ENCODE measurements around the gene AHI1.

Gene AHI1

DNA sequence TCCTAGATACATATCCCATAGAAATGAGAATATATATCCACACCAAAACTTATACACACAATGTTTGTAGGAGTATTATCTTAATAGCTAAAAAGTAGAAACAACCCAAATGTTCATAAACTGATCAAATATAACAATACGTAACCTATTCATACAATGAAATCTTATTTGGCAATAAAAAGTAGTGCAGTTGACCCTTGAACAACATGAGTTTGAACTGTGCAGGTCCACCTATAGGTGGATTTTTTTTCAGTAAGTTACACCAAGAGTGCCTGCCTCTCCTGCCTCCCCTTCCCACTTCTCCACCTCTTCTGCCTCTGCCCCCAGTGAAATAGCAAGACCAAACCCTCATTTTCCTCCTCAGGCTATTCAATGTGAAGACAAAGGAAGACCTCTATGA lies 95.2 kb downstream of the AHI1 start:
- Histone ChIP-seq H3K4me1 (ENCODE audit: control insufficient read depth in 2 of 2, insufficient read depth in 1 of 2, low read depth in 1 of 2, low read length in 2 of 2) (no peaks in the 10 kb centered on the region), H3K36me3 (replicated peaks in 1 of 2; ENCODE audit: control insufficient read depth in 2 of 2, insufficient read depth in 2 of 2, low read length in 2 of 2) (peaks cover 0 to 37% of the 10 kb centered on the region in 2 donors), H2BK5ac (ENCODE audit: low read length) (no peak overlapping the region), H3K18ac (ENCODE audit: low read length) (no peak overlapping the region), H2BK120ac (ENCODE audit: low read depth, low read length) (no peak overlapping the region), H3K79me1 (ENCODE audit: low read depth, low read length) (no peaks in the 10 kb centered on the region), H3K27ac (replicated peaks; ENCODE audit: low read length) (no peak overlapping the region), H2AK5ac (ENCODE audit: low read depth, low read length) (no peak overlapping the region), H3K4me2 (ENCODE audit: insufficient read depth, low read length, poor library complexity, severe bottlenecking) (no peak overlapping the region), H4K91ac (ENCODE audit: low read depth, low read length, poor library complexity) (no peak overlapping the region), H3K27me3 (ENCODE audit: control insufficient read depth in 3 of 3, insufficient read depth in 3 of 3, low read depth in 1 of 3, low read length in 3 of 3) (no peaks in the 10 kb centered on the region), H2BK12ac (ENCODE audit: low read length) (no peak overlapping the region), H3K9ac (ENCODE audit: low read depth, low read length, poor library complexity) (no peak overlapping the region), H2AFZ (ENCODE audit: low read length) (no peak overlapping the region), H3K23ac (ENCODE audit: low read depth, low read length, poor library complexity) (no peak overlapping the region), H3K14ac (ENCODE audit: low read length) (no peak overlapping the region), H4K8ac (ENCODE audit: low read depth, low read length) (no peak overlapping the region), H3K4me3 (ENCODE audit: low read length in 2 of 2) (no peak overlapping the region), H2BK15ac (ENCODE audit: low read length) (no peak overlapping the region), H3K4ac (ENCODE audit: low read length) (no peak overlapping the region), H3K9me3 (replicated peaks in 1 of 2; ENCODE audit: control insufficient read depth in 2 of 2, insufficient read depth in 1 of 2, low read depth in 1 of 2, low read length in 2 of 2) (no peaks in the 10 kb centered on the region)
- no peak for DNase-seq (ENCODE audit: low spot score)
- WGBS, 2 donors (ENCODE audit: extremely low coverage in 2 of 2, insufficient read length in 2 of 2, insufficient replicate concordance in 1 of 2), result no CpG with 5 or more reads among the region's 1 CpG

DNA sequence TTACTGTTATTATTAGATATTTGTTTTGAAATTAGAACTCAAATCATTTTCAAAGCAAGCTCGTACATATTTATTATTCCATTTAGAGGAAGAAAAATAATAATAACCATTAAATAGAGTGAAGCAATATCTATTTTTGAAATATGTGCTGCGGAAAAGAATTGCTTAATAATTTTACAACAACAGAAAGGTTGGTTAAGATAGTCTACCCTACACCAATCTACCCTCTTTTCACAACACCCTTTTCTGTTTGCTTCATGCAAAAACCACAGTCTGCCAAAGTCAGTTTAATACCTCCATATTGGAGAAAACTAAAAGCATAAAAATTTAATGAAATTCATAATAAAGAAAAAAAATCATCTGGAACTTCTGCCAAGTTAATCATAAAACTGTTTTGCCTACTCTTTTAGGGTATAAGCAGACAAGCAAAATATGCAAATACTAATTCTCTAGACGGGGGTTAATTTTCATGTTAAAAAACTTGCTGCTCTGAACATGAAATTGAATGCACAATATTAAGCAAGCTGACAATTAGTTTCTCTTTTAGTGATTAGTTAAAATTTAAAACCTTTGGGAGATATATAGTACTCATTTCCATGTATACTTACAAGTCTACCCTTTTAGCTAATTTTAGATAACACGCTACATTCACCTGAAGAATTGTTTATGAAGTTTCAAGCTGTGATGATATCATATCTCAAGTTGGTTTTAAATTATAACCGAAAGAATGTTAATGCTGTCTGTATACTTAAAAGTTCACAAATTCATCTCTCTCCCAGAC lies 100.2 kb downstream of the AHI1 start:
- H3K79me1 ChIP-seq (ENCODE audit: low read depth, low read length), result no peaks in the 10 kb centered on the region
- H3K18ac ChIP-seq (ENCODE audit: low read length), result no peak overlapping the region
- no peak overlapping the region for H2BK12ac ChIP-seq (ENCODE audit: low read length)
- H2AK5ac ChIP-seq (ENCODE audit: low read depth, low read length), result no peak overlapping the region
- DNase-seq (ENCODE audit: low spot score), result no peak
- no peak overlapping the region for H3K4me2 ChIP-seq (ENCODE audit: insufficient read depth, low read length, poor library complexity, severe bottlenecking)
- H2BK15ac ChIP-seq (ENCODE audit: low read length), result no peak overlapping the region
- H3K9ac ChIP-seq (ENCODE audit: low read depth, low read length, poor library complexity), result no peak overlapping the region
- no peak overlapping the region for H3K4me3 ChIP-seq (ENCODE audit: low read length in 2 of 2)
- no peak overlapping the region for H4K91ac ChIP-seq (ENCODE audit: low read depth, low read length, poor library complexity)
- no peaks in the 10 kb centered on the region for H3K9me3 ChIP-seq (replicated peaks in 1 of 2; ENCODE audit: control insufficient read depth in 2 of 2, insufficient read depth in 1 of 2, low read depth in 1 of 2, low read length in 2 of 2)
- H3K27ac ChIP-seq (replicated peaks; ENCODE audit: low read length), result no peak overlapping the region
- no CpG with 5 or more reads among the region's 5 CpGs for WGBS, 2 donors (ENCODE audit: extremely low coverage in 2 of 2, insufficient read length in 2 of 2, insufficient replicate concordance in 1 of 2)
- H3K4me1 ChIP-seq (ENCODE audit: control insufficient read depth in 2 of 2, insufficient read depth in 1 of 2, low read depth in 1 of 2, low read length in 2 of 2), result no peaks in the 10 kb centered on the region
- H2BK120ac ChIP-seq (ENCODE audit: low read depth, low read length), result no peak overlapping the region
- no peak overlapping the region for H2AFZ ChIP-seq (ENCODE audit: low read length)
- no peak overlapping the region for H2BK5ac ChIP-seq (ENCODE audit: low read length)
- no peak overlapping the region for H3K14ac ChIP-seq (ENCODE audit: low read length)
- no peak overlapping the region for H4K8ac ChIP-seq (ENCODE audit: low read depth, low read length)
- H3K27me3 ChIP-seq (ENCODE audit: control insufficient read depth in 3 of 3, insufficient read depth in 3 of 3, low read depth in 1 of 3, low read length in 3 of 3), result no peaks in the 10 kb centered on the region
- no peak overlapping the region for H3K4ac ChIP-seq (ENCODE audit: low read length)
- no peak overlapping the region for H3K23ac ChIP-seq (ENCODE audit: low read depth, low read length, poor library complexity)
- peaks cover 0 to 3% of the 10 kb centered on the region in 2 donors for H3K36me3 ChIP-seq (replicated peaks in 1 of 2; ENCODE audit: control insufficient read depth in 2 of 2, insufficient read depth in 2 of 2, low read length in 2 of 2)

DNA sequence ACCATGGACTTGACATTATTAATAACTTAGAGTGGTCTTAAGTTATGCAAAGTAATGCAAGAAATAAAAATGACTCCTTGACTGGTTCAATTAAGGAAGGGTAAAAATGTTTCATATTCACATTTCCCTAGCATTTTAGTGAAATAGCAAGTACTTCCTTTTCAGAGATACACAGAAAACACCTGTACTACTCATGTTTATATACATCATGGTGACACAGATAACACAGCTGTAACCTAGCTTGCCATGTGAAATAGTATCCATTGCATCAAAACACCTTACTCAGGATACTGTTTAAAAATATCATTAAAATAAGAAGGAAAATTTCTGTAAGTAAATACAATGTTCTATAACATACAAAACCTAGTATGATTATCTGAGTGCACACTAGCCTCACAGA lies 102.4 kb downstream of the AHI1 start:
- Histone ChIP-seq H3K4me3 (ENCODE audit: low read length in 2 of 2) (no peak overlapping the region), H3K27ac (replicated peaks; ENCODE audit: low read length) (no peak overlapping the region)

DNA sequence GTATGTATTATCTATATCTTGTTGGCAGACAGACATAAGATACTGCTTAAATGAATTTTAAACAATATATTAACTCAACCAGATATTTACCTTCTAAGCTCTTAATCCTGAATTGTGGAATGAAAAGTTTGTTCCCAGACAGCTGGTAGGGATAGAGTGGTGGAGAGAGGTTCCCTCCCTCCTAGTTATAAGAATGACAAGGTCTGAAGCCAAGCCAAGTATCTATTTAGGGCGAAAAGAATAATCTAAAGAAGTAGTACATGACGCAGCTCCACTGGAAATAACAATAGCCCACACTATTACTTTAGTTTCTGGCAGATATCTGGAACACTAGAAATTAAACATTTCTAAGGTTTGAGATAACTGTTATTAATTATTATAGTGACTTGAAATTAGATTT lies 104.3 kb downstream of the AHI1 start:
- no CpG with 5 or more reads among the region's 2 CpGs for WGBS, 2 donors (ENCODE audit: extremely low coverage in 2 of 2, insufficient read length in 2 of 2, insufficient replicate concordance in 1 of 2)
- no peaks in the 10 kb centered on the region for H3K4me1 ChIP-seq (ENCODE audit: control insufficient read depth in 2 of 2, insufficient read depth in 1 of 2, low read depth in 1 of 2, low read length in 2 of 2)
- no peak overlapping the region for H3K9ac ChIP-seq (ENCODE audit: low read depth, low read length, poor library complexity)
- no peak overlapping the region for H2BK12ac ChIP-seq (ENCODE audit: low read length)
- H3K27ac ChIP-seq (replicated peaks; ENCODE audit: low read length), result no peak overlapping the region
- no peak overlapping the region for H2BK120ac ChIP-seq (ENCODE audit: low read depth, low read length)
- no peak overlapping the region for H2BK15ac ChIP-seq (ENCODE audit: low read length)
- H2AK5ac ChIP-seq (ENCODE audit: low read depth, low read length), result no peak overlapping the region
- H3K36me3 ChIP-seq (replicated peaks in 1 of 2; ENCODE audit: control insufficient read depth in 2 of 2, insufficient read depth in 2 of 2, low read length in 2 of 2), result peaks cover 0 to 1% of the 10 kb centered on the region in 2 donors
- no peak overlapping the region for H3K23ac ChIP-seq (ENCODE audit: low read depth, low read length, poor library complexity)
- no peak overlapping the region for H3K4ac ChIP-seq (ENCODE audit: low read length)
- no peaks in the 10 kb centered on the region for H3K27me3 ChIP-seq (ENCODE audit: control insufficient read depth in 3 of 3, insufficient read depth in 3 of 3, low read depth in 1 of 3, low read length in 3 of 3)
- H2BK5ac ChIP-seq (ENCODE audit: low read length), result no peak overlapping the region
- no peak overlapping the region for H4K8ac ChIP-seq (ENCODE audit: low read depth, low read length)
- H3K4me2 ChIP-seq (ENCODE audit: insufficient read depth, low read length, poor library complexity, severe bottlenecking), result no peak overlapping the region
- no peak overlapping the region for H2AFZ ChIP-seq (ENCODE audit: low read length)
- H4K91ac ChIP-seq (ENCODE audit: low read depth, low read length, poor library complexity), result no peak overlapping the region
- H3K79me1 ChIP-seq (ENCODE audit: low read depth, low read length), result no peaks in the 10 kb centered on the region
- H3K14ac ChIP-seq (ENCODE audit: low read length), result no peak overlapping the region
- DNase-seq (ENCODE audit: low spot score), result no peak
- H3K9me3 ChIP-seq (replicated peaks in 1 of 2; ENCODE audit: control insufficient read depth in 2 of 2, insufficient read depth in 1 of 2, low read depth in 1 of 2, low read length in 2 of 2), result no peaks in the 10 kb centered on the region
- no peak overlapping the region for H3K18ac ChIP-seq (ENCODE audit: low read length)
- no peak overlapping the region for H3K4me3 ChIP-seq (ENCODE audit: low read length in 2 of 2)

More for the DNA sequence above, 102.4 kb downstream of the AHI1 start:
- H3K4ac ChIP-seq (ENCODE audit: low read length), result no peak overlapping the region
- peaks cover 0 to 1% of the 10 kb centered on the region in 2 donors for H3K36me3 ChIP-seq (replicated peaks in 1 of 2; ENCODE audit: control insufficient read depth in 2 of 2, insufficient read depth in 2 of 2, low read length in 2 of 2)
- no peak overlapping the region for H2BK120ac ChIP-seq (ENCODE audit: low read depth, low read length)
- no peak overlapping the region for H2BK12ac ChIP-seq (ENCODE audit: low read length)
- no peak overlapping the region for H2BK5ac ChIP-seq (ENCODE audit: low read length)
- no peaks in the 10 kb centered on the region for H3K79me1 ChIP-seq (ENCODE audit: low read depth, low read length)
- no peaks in the 10 kb centered on the region for H3K4me1 ChIP-seq (ENCODE audit: control insufficient read depth in 2 of 2, insufficient read depth in 1 of 2, low read depth in 1 of 2, low read length in 2 of 2)
- no peaks in the 10 kb centered on the region for H3K27me3 ChIP-seq (ENCODE audit: control insufficient read depth in 3 of 3, insufficient read depth in 3 of 3, low read depth in 1 of 3, low read length in 3 of 3)
- no peak overlapping the region for H3K14ac ChIP-seq (ENCODE audit: low read length)
- H3K9ac ChIP-seq (ENCODE audit: low read depth, low read length, poor library complexity), result no peak overlapping the region
- H2AK5ac ChIP-seq (ENCODE audit: low read depth, low read length), result no peak overlapping the region
- no peak overlapping the region for H2BK15ac ChIP-seq (ENCODE audit: low read length)
- H2AFZ ChIP-seq (ENCODE audit: low read length), result no peak overlapping the region
- H4K91ac ChIP-seq (ENCODE audit: low read depth, low read length, poor library complexity), result no peak overlapping the region
- H4K8ac ChIP-seq (ENCODE audit: low read depth, low read length), result no peak overlapping the region
- H3K23ac ChIP-seq (ENCODE audit: low read depth, low read length, poor library complexity), result no peak overlapping the region
- DNase-seq (ENCODE audit: low spot score), result no peak
- H3K9me3 ChIP-seq (replicated peaks in 1 of 2; ENCODE audit: control insufficient read depth in 2 of 2, insufficient read depth in 1 of 2, low read depth in 1 of 2, low read length in 2 of 2), result no peaks in the 10 kb centered on the region
- no peak overlapping the region for H3K4me2 ChIP-seq (ENCODE audit: insufficient read depth, low read length, poor library complexity, severe bottlenecking)
- no peak overlapping the region for H3K18ac ChIP-seq (ENCODE audit: low read length)

All from neuronal stem cell (in vitro differentiated cells).